Fibroblast of pulmonary artery (primary cell): Measurements from ENCODE around the gene TFR2.

ENCODE experiments used
- DNase-seq: peaks from one replicate; pipeline ENCODE4 v3.0.0-alpha.2; 2010; ENCODE audit warnings: low read depth
- H3K4me3 ChIP-seq: replicated peaks from 2 replicates; pipeline ENCODE4 v1.5.1; 2011; ENCODE audit warnings: low read depth, mild to moderate bottlenecking, control low read depth, low read length, moderate library complexity
- TF ChIP-seq, protein P1 (sequence below): IDR thresholded peaks from 2 replicates; pipeline ENCODE4 v1.5.1; 2011; ENCODE audit warnings: mild to moderate bottlenecking, control low read depth, low read length, inconsistent platforms; ENCODE audit errors: missing control alignments

Gene TFR2

DNA sequence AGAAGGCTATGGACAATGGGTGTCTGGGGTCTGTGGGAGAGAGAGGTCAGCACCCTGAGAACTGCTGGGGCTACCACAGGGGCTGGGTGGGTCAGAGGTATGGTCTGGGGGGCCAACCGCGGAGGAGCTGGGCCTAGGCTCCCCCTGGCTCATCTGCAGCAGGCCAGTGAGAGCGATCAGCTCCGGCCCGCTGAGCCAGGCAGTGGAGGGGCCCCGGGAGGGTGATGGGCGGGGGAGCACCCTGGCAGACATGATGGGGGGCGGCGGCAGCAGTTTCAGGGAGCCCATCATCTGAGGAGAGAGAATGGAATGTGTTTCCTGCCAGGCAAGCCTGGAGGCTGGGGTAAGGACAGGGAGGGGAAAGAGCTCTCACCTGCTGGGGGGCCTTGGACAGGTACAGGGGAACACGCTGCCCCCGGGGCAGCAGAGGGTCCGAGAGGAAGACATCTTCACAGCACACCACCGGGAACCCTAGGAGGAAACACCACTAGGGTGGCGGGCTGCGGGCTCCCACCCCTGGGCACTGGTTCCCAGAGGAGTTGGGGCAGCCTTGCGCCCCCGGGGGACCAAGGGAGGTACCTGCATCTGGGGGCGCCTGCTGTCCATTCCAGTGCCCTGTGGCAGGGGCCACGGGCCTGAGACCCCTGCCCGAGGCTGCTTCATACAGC lies 68.9 kb downstream of the TFR2 start:
- TF ChIP-seq, protein P1, sequence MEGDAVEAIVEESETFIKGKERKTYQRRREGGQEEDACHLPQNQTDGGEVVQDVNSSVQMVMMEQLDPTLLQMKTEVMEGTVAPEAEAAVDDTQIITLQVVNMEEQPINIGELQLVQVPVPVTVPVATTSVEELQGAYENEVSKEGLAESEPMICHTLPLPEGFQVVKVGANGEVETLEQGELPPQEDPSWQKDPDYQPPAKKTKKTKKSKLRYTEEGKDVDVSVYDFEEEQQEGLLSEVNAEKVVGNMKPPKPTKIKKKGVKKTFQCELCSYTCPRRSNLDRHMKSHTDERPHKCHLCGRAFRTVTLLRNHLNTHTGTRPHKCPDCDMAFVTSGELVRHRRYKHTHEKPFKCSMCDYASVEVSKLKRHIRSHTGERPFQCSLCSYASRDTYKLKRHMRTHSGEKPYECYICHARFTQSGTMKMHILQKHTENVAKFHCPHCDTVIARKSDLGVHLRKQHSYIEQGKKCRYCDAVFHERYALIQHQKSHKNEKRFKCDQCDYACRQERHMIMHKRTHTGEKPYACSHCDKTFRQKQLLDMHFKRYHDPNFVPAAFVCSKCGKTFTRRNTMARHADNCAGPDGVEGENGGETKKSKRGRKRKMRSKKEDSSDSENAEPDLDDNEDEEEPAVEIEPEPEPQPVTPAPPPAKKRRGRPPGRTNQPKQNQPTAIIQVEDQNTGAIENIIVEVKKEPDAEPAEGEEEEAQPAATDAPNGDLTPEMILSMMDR: no peak
- DNase-seq: no peak
- no peak overlapping the region for H3K4me3 ChIP-seq

DNA sequence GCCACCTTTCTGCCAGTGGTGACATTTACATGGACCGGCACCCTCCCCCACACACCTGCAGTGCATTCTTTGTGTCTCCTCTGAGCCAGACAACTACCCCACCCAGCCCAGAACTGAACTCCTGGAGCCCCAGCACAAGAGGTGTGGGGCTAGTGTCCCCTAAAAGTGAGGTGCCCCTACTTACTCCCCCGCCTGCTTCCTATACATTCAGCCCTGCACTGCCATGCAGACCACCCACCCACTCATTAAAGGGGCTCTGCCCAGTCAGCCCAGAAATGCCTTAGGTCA lies 69.6 kb downstream of the TFR2 start:
- TF ChIP-seq, protein P1: no peak
- no peak overlapping the region for H3K4me3 ChIP-seq
- no peak for DNase-seq

DNA sequence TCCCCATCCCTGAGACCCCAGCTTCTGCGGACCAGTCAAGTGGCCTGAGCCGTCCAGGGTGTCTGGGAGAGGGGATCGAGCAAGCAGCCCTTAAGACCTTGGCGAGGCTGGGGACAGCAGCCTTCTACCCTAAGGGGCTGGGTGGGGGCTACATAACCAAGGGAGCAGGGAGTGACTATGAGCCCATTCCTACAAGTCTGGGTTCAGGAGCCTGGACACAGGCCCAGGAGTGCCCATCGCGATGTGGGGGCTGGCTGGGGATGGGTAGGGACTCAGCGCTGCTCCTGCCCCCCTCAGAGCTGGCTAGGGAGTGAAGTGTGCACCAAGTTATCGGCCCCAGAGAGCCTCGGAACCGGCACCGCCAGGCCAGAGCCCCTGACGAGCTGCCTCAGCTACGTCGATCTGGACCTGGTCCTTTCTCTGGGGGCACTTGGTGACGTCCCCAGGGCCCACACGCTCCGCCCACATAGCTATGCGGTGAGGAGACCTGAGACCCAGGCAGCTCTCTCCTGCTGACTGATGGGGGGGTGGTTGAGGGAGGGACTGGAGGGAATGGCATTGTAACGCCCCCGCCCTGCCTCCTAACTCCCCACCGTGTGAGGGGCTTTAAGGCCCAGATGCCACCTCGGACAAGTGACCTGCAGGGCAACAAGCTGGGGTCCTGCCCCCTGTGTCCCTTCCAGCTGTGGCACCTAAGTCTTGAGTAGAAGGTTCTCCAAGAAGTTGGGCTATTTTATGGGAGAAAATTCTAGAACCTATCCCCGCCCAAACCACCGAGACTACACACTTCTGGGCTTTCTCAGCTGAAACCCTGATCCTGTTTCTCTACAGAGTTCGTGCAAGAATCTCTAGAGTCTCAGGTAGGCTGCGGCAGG lies 70.2 kb downstream of the TFR2 start:
- TF ChIP-seq, protein P1: no peak
- no peak for DNase-seq
- H3K4me3 ChIP-seq: no peak overlapping the region
